Stimulated activated naive CD8-positive, alpha-beta T cell treated with anti-CD3 and anti-CD28 coated beads, Interleukin-15, amount 100 ng/mL, for 72 hours (primary cell): ENCODE measurements around the gene TPD52L1.

Source experiments
- ATAC-seq: fragments of 150-1000 bp; cut with Tn5 transposase; 2 replicates; pipeline ENCODE4 v1.10.0; 2021; ENCODE audit warnings: mild to moderate bottlenecking, moderate library complexity
- DNase-seq, 2 donors: peaks; one replicate each; pipeline ENCODE4 v3.0.0; 2021 to 2022
- H3K27ac Mint-ChIP-seq, 2 donors: one replicate each; pipeline ENCODE4 v1.8.0; 2022; ENCODE audit warnings: mild to moderate bottlenecking in 2 of 2, mixed read lengths in 2 of 2, moderate library complexity in 2 of 2
- H3K27me3 Mint-ChIP-seq: one replicate; pipeline ENCODE4 v1.8.0; 2022; ENCODE audit warnings: mixed read lengths
- H3K4me1 Mint-ChIP-seq: one replicate; pipeline ENCODE4 v1.8.0; 2022; ENCODE audit warnings: mild to moderate bottlenecking, mixed read lengths
- H3K4me3 Mint-ChIP-seq, 2 donors: one replicate each; pipeline ENCODE4 v1.8.0; 2022; ENCODE audit warnings: mild to moderate bottlenecking in 2 of 2, mixed read lengths in 2 of 2, moderate library complexity in 1 of 2
- H3K9me3 Mint-ChIP-seq, 2 donors: one replicate each; pipeline ENCODE4 v1.8.0; 2022; ENCODE audit warnings: mixed read lengths in 2 of 2

TPD52L1 gene

GRCh38 chr6:125188037-125188436 lies 34.5 kb downstream of the TPD52L1 start:
- ATAC-seq (no peak), DNase-seq (no peak)
- Mint-ChIP-seq H3K9me3 (no peaks in the 10 kb centered on the region), H3K27ac (no peak overlapping the region), H3K27me3 (peaks cover 6% of the 10 kb centered on the region), H3K4me3 (no peak overlapping the region), H3K4me1 (no peaks in the 10 kb centered on the region)

- Mint-ChIP-seq H3K27me3 (peaks cover 6% of the 10 kb centered on the region), H3K4me3 (no peak overlapping the region), H3K4me1 (no peaks in the 10 kb centered on the region), H3K27ac (no peak overlapping the region), H3K9me3 (no peaks in the 10 kb centered on the region)
- no peak for ATAC-seq
- no peak for DNase-seq
Observed at GRCh38 chr6:125188594-125189203, 35.1 kb downstream of the TPD52L1 start.

GRCh38 chr6:125189494-125189893 lies 35.9 kb downstream of the TPD52L1 start:
- DNase-seq, result no peak
- Mint-ChIP-seq H3K9me3 (no peaks in the 10 kb centered on the region), H3K4me1 (no peaks in the 10 kb centered on the region), H3K27me3 (peaks cover 6% of the 10 kb centered on the region), H3K27ac (no peak overlapping the region), H3K4me3 (no peak overlapping the region)
- no peak for ATAC-seq

GRCh38 chr6:125190667-125191066 lies 37.1 kb downstream of the TPD52L1 start:
- DNase-seq, result no peak
- H3K4me1 Mint-ChIP-seq, result no peaks in the 10 kb centered on the region
- H3K4me3 Mint-ChIP-seq, result no peak overlapping the region
- H3K27me3 Mint-ChIP-seq, result peaks cover 6% of the 10 kb centered on the region
- no peak overlapping the region for H3K27ac Mint-ChIP-seq
- ATAC-seq, result no peak
- H3K9me3 Mint-ChIP-seq, result no peaks in the 10 kb centered on the region

GRCh38 chr6:125191916-125192609 lies 38.5 kb downstream of the TPD52L1 start:
- DNase-seq, result peak; percentile 43 to 58
- Mint-ChIP-seq H3K4me1 (no peaks in the 10 kb centered on the region), H3K27ac (no peak overlapping the region), H3K27me3 (peaks cover 6% of the 10 kb centered on the region), H3K9me3 (no peaks in the 10 kb centered on the region), H3K4me3 (no peak overlapping the region)
- peak; percentile 93 for ATAC-seq

GRCh38 chr6:125192610-125192930 lies 39.0 kb downstream of the TPD52L1 start:
- peak; percentile 21 for ATAC-seq
- Mint-ChIP-seq H3K27me3 (peaks cover 6% of the 10 kb centered on the region), H3K4me3 (no peak overlapping the region), H3K27ac (no peak overlapping the region), H3K9me3 (no peaks in the 10 kb centered on the region), H3K4me1 (no peaks in the 10 kb centered on the region)
- DNase-seq, result no peak

- H3K27ac Mint-ChIP-seq, result no peak overlapping the region
- H3K27me3 Mint-ChIP-seq, result peaks cover 6% of the 10 kb centered on the region
- no peaks in the 10 kb centered on the region for H3K9me3 Mint-ChIP-seq
- DNase-seq (no peak), ATAC-seq (no peak)
- no peaks in the 10 kb centered on the region for H3K4me1 Mint-ChIP-seq
- H3K4me3 Mint-ChIP-seq, result no peak overlapping the region
Observed at GRCh38 chr6:125193208-125193607, 39.6 kb downstream of the TPD52L1 start.

- DNase-seq (no peak), ATAC-seq (no peak)
- Mint-ChIP-seq H3K4me1 (no peaks in the 10 kb centered on the region), H3K4me3 (no peak overlapping the region), H3K27me3 (peaks cover 6% of the 10 kb centered on the region), H3K9me3 (no peaks in the 10 kb centered on the region), H3K27ac (no peak overlapping the region)
Observed at GRCh38 chr6:125194941-125195340, 41.4 kb downstream of the TPD52L1 start.

- H3K4me3 Mint-ChIP-seq, result no peak overlapping the region
- ATAC-seq, result no peak
- DNase-seq, result no peak
- no peak overlapping the region for H3K27ac Mint-ChIP-seq
- no peaks in the 10 kb centered on the region for H3K4me1 Mint-ChIP-seq
- peaks cover 6% of the 10 kb centered on the region for H3K27me3 Mint-ChIP-seq
- no peaks in the 10 kb centered on the region for H3K9me3 Mint-ChIP-seq
Observed at GRCh38 chr6:125195526-125195925, 42.0 kb downstream of the TPD52L1 start.

- Mint-ChIP-seq H3K27me3 (peaks cover 3% of the 10 kb centered on the region), H3K4me1 (no peaks in the 10 kb centered on the region), H3K27ac (no peak overlapping the region), H3K4me3 (no peak overlapping the region), H3K9me3 (no peaks in the 10 kb centered on the region)
- DNase-seq (no peak), ATAC-seq (no peak)
Observed at GRCh38 chr6:125196613-125197012, 43.0 kb downstream of the TPD52L1 start.

GRCh38 chr6:125197795-125198269 lies 44.3 kb downstream of the TPD52L1 start:
- no peaks in the 10 kb centered on the region for H3K9me3 Mint-ChIP-seq
- no peaks in the 10 kb centered on the region for H3K4me1 Mint-ChIP-seq
- H3K27me3 Mint-ChIP-seq, result peaks cover 11% of the 10 kb centered on the region
- H3K4me3 Mint-ChIP-seq, result no peak overlapping the region
- DNase-seq (no peak), ATAC-seq (no peak)
- H3K27ac Mint-ChIP-seq, result no peak overlapping the region

- Mint-ChIP-seq H3K4me1 (no peaks in the 10 kb centered on the region), H3K9me3 (no peaks in the 10 kb centered on the region), H3K4me3 (no peak overlapping the region), H3K27me3 (peaks cover 11% of the 10 kb centered on the region), H3K27ac (no peak overlapping the region)
- no peak for DNase-seq
- no peak for ATAC-seq
Observed at GRCh38 chr6:125198398-125198937, 44.9 kb downstream of the TPD52L1 start.

- DNase-seq (no peak), ATAC-seq (no peak)
- Mint-ChIP-seq H3K4me1 (no peaks in the 10 kb centered on the region), H3K27me3 (peaks cover 11% of the 10 kb centered on the region), H3K4me3 (no peak overlapping the region), H3K9me3 (no peaks in the 10 kb centered on the region), H3K27ac (no peak overlapping the region)
Observed at GRCh38 chr6:125200941-125201340, 47.4 kb downstream of the TPD52L1 start.

- ATAC-seq, result no peak
- Mint-ChIP-seq H3K27me3 (peaks cover 17% of the 10 kb centered on the region), H3K4me3 (no peak overlapping the region), H3K4me1 (no peaks in the 10 kb centered on the region), H3K27ac (no peak overlapping the region), H3K9me3 (no peaks in the 10 kb centered on the region)
- DNase-seq, result no peak
Observed at GRCh38 chr6:125201961-125202729, 48.6 kb downstream of the TPD52L1 start.

- H3K4me1 Mint-ChIP-seq, result no peaks in the 10 kb centered on the region
- DNase-seq, result no peak
- no peak for ATAC-seq
- H3K4me3 Mint-ChIP-seq, result no peak overlapping the region
- peaks cover 17% of the 10 kb centered on the region for H3K27me3 Mint-ChIP-seq
- no peaks in the 10 kb centered on the region for H3K9me3 Mint-ChIP-seq
- peak overlapping the region in 1 of 2 donors; percentile 34 for H3K27ac Mint-ChIP-seq
Observed at GRCh38 chr6:125203395-125203794, 49.8 kb downstream of the TPD52L1 start.

GRCh38 chr6:125205931-125206330 lies 52.4 kb downstream of the TPD52L1 start:
- DNase-seq (no peak), ATAC-seq (no peak)
- Mint-ChIP-seq H3K27me3 (peaks cover 17% of the 10 kb centered on the region), H3K4me3 (no peak overlapping the region), H3K9me3 (no peaks in the 10 kb centered on the region), H3K27ac (no peak overlapping the region), H3K4me1 (no peaks in the 10 kb centered on the region)
